ENCODE data around the gene PLXDC1.

Gene PLXDC1

GRCh38 chr17:39097150-39097519 lies 54.3 kb downstream of the PLXDC1 start:
- DNase-seq (ENCODE audit: low read depth in 2 of 2): no peak

GRCh38 chr17:39096508-39097149 lies 54.8 kb downstream of the PLXDC1 start:
- DNase-seq (ENCODE audit: low read depth in 2 of 2): no peak

- DNase-seq (ENCODE audit: low read depth in 2 of 2): no peak
Measured at GRCh38 chr17:39095309-39095686, 56.1 kb downstream of the PLXDC1 start.

- DNase-seq (ENCODE audit: low read depth in 2 of 2): no peak
Measured at GRCh38 chr17:39094607-39095308, 56.7 kb downstream of the PLXDC1 start.

GRCh38 chr17:39092692-39093230 lies 58.7 kb downstream of the PLXDC1 start:
- DNase-seq (ENCODE audit: low read depth in 2 of 2): no peak

GRCh38 chr17:39090908-39091665 lies 60.4 kb downstream of the PLXDC1 start:
- DNase-seq (ENCODE audit: low read depth in 2 of 2): no peak

GRCh38 chr17:39090400-39090799 lies 61.0 kb downstream of the PLXDC1 start:
- DNase-seq (ENCODE audit: low read depth in 2 of 2): no peak

- DNase-seq (ENCODE audit: low read depth in 2 of 2): no peak
Measured at GRCh38 chr17:39084558-39084957, 66.9 kb downstream of the PLXDC1 start.

- DNase-seq (ENCODE audit: low read depth in 2 of 2): no peak
Measured at GRCh38 chr17:39083270-39083669, 68.2 kb downstream of the PLXDC1 start.

GRCh38 chr17:39082482-39082881 lies 69.0 kb downstream of the PLXDC1 start:
- no peak for DNase-seq (ENCODE audit: low read depth in 2 of 2)

GRCh38 chr17:39081851-39082250 lies 69.6 kb downstream of the PLXDC1 start:
- no peak for DNase-seq (ENCODE audit: low read depth in 2 of 2)

GRCh38 chr17:39080421-39081078 lies 70.9 kb downstream of the PLXDC1 start:
- no peak for DNase-seq (ENCODE audit: low read depth in 2 of 2)

- no peak for DNase-seq (ENCODE audit: low read depth in 2 of 2)
Measured at GRCh38 chr17:39079836-39080235, 71.6 kb downstream of the PLXDC1 start.

GRCh38 chr17:39077866-39078265 lies 73.6 kb downstream of the PLXDC1 start:
- no peak for DNase-seq (ENCODE audit: low read depth in 2 of 2)

- DNase-seq (ENCODE audit: low read depth in 2 of 2): no peak
Measured at GRCh38 chr17:39077252-39077651, 74.2 kb downstream of the PLXDC1 start.

- DNase-seq (ENCODE audit: low read depth in 2 of 2): no peak
Measured at GRCh38 chr17:39074676-39075075, 76.8 kb downstream of the PLXDC1 start.

GRCh38 chr17:39073916-39074315 lies 77.5 kb downstream of the PLXDC1 start:
- DNase-seq (ENCODE audit: low read depth in 2 of 2): no peak

- no peak for DNase-seq (ENCODE audit: low read depth in 2 of 2)
Measured at GRCh38 chr17:39073353-39073752, 78.1 kb downstream of the PLXDC1 start.

GRCh38 chr17:39071573-39071972 lies 79.9 kb downstream of the PLXDC1 start:
- DNase-seq (ENCODE audit: low read depth in 2 of 2): no peak

GRCh38 chr17:39069114-39069756 lies 82.2 kb downstream of the PLXDC1 start:
- DNase-seq (ENCODE audit: low read depth in 2 of 2): no peak

- DNase-seq (ENCODE audit: low read depth in 2 of 2): no peak
Measured at GRCh38 chr17:39064819-39065218, 86.6 kb downstream of the PLXDC1 start.

- DNase-seq (ENCODE audit: low read depth in 2 of 2): no peak
Measured at GRCh38 chr17:39064374-39064773, 87.1 kb downstream of the PLXDC1 start.
